A375 (cell line): Measurements from ENCODE around the gene BTBD9. TPM values are rescaled to one million over a fixed set of nuclear protein-coding genes. Genes with fewer than 3 reads are reported as not detected.

Experiments
- small RNA-seq: library from RNA; depleted of rRNA; stranded (forward); fragments of <200 nt; gene quantifications from one replicate; pipeline ENCODE3, GENCODE V24; 2014
- total RNA-seq: library from RNA; depleted of rRNA; stranded (reverse); fragments of >200 nt; shearing (Covaris generic); gene quantifications from 2 replicates; pipeline ENCODE4 v1.2.3, GENCODE V29; 2014; rRNA removed

BTBD9 gene
- total RNA-seq: 4.2 and 4.3 TPM in 2 replicates

DNA sequence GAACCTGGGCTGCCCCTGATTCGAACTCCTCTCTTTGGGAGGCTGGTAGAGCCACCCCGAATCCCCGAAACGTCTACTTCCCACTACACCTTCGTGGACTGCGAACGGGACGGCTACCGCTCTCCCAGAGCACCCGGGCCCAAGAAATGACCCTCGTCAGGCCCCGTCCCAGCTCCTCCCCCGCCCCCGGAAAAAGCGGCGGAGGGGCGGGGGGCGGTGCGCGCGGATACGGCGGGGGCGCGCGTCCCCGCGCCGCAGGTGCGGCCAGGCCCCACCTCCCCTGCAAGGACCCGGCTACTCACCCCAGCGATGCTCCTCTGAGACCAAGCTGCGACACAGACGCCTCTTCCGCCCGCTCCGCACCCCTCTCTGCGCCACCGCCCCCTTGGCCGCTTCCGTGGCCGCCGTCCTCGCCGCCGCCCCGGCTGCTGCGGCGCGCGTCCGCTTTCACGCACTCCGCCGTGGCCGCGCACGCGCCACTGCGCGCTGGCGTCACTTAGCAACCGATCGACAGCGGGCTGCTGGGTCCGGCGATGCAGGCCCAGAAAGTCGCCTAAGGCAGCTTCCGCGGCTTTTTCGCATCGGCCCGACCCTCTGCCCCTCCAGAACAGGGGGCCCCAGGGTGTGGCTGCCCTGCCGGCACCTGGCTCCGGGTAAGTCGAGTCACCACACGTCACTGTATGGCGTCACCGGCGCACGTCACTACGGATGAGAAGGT is at the start of gene BTBD9:
BTBD9 (minus strand) TSS at position 432 of the 718 bp plus-strand sequence.

Small RNA genes lying within 50 kb of the gene (small RNA-seq; reads per million reads assigned to genes)
- gene RF00019 (not detected), gene RF00279 (0.71 reads per million, percentile 42 among the genes with 10 or more reads in this experiment)

Other genes starting within 250 kb of the BTBD9 start
- gene GLO1, start 63.2 kb upstream of the BTBD9 start, total RNA-seq: 104 and 117 TPM in 2 replicates
- 0.03 TPM in 1 of 2 replicates, not detected in the other for gene DNAH8, start 75.4 kb upstream of the BTBD9 start, total RNA-seq